BLaER1 (cell line): ENCODE data around the gene LAMTOR2.

Experiments used
- H3K27ac ChIP-seq: shearing (Covaris generic); formaldehyde crosslinking; 2 replicates; pipeline ENCODE4 v1.8.1; 2022
- H3K27me3 ChIP-seq: shearing (Covaris generic); formaldehyde crosslinking; 2 replicates; pipeline ENCODE4 v1.8.1; 2022
- H3K36me3 ChIP-seq: shearing (Covaris generic); formaldehyde crosslinking; 2 replicates; pipeline ENCODE4 v1.8.1; 2022
- H3K4me1 ChIP-seq: shearing (Covaris generic); formaldehyde crosslinking; 2 replicates; pipeline ENCODE4 v1.8.1; 2022
- H3K4me2 ChIP-seq: shearing (Covaris generic); formaldehyde crosslinking; 2 replicates; pipeline ENCODE4 v1.8.1; 2022
- H3K4me3 ChIP-seq: shearing (Covaris generic); formaldehyde crosslinking; 2 replicates; pipeline ENCODE4 v1.8.1; 2022
- H3K9ac ChIP-seq: shearing (Covaris generic); formaldehyde crosslinking; 2 replicates; pipeline ENCODE4 v1.8.1; 2022
- H3K9me3 ChIP-seq: shearing (Covaris generic); formaldehyde crosslinking; 2 replicates; pipeline ENCODE4 v1.8.1; 2022
- H4K20me1 ChIP-seq: shearing (Covaris generic); formaldehyde crosslinking; 2 replicates; pipeline ENCODE4 v1.8.1; 2022
- Cebpa-rat ChIP-seq: shearing (Covaris generic); IDR thresholded peaks from 2 replicates; pipeline ENCODE4 v1.8.1; 2022

Gene LAMTOR2

GRCh38 chr1:156091610-156092009, 37.0 kb downstream of the LAMTOR2 start:
- Histone ChIP-seq H3K27me3 (no peaks in the 10 kb centered on the region), H3K9ac (no peak overlapping the region), H3K4me3 (no peak overlapping the region), H4K20me1 (peaks cover 63% of the 10 kb centered on the region), H3K9me3 (no peaks in the 10 kb centered on the region), H3K4me2 (no peak overlapping the region), H3K36me3 (no peaks in the 10 kb centered on the region), H3K4me1 (peaks cover 45% of the 10 kb centered on the region), H3K27ac (no peak overlapping the region)
- no peak for TF ChIP-seq Cebpa-rat

- 0 out of 2 replicates have a peak, but pooled peaks have one; percentile 28 for TF ChIP-seq Cebpa-rat
- H3K27me3 ChIP-seq, result peaks cover 10% of the 10 kb centered on the region; the same call in 1 of the 2 replicates
- H3K36me3 ChIP-seq, result no peaks in the 10 kb centered on the region
- H3K27ac ChIP-seq, result no peak overlapping the region
- peaks cover 84% of the 10 kb centered on the region for H4K20me1 ChIP-seq
- H3K9ac ChIP-seq, result no peak overlapping the region
- H3K4me1 ChIP-seq, result peaks cover 30% of the 10 kb centered on the region
- no peak overlapping the region for H3K4me3 ChIP-seq
- H3K4me2 ChIP-seq, result peak overlapping the region; percentile 77
- no peaks in the 10 kb centered on the region for H3K9me3 ChIP-seq
Observed at GRCh38 chr1:156095906-156096508, 41.4 kb downstream of the LAMTOR2 start.

- Histone ChIP-seq H3K9ac (no peak overlapping the region), H3K4me1 (peaks cover 33% of the 10 kb centered on the region), H3K4me3 (no peak overlapping the region), H3K27me3 (peaks cover 10% of the 10 kb centered on the region; the same call in 1 of the 2 replicates), H3K9me3 (no peaks in the 10 kb centered on the region), H3K36me3 (no peaks in the 10 kb centered on the region), H3K27ac (no peak overlapping the region; the same call in 1 of the 2 replicates), H3K4me2 (peak overlapping the region; percentile 77), H4K20me1 (peaks cover 82% of the 10 kb centered on the region)
- TF ChIP-seq Cebpa-rat, result no peak
Observed at GRCh38 chr1:156096640-156097391, 42.2 kb downstream of the LAMTOR2 start.

GRCh38 chr1:156097499-156098178, 43.1 kb downstream of the LAMTOR2 start:
- Histone ChIP-seq H3K4me1 (peaks cover 41% of the 10 kb centered on the region), H3K27me3 (peaks cover 10% of the 10 kb centered on the region; the same call in 1 of the 2 replicates), H3K27ac (no peak overlapping the region), H3K9me3 (no peaks in the 10 kb centered on the region), H3K36me3 (no peaks in the 10 kb centered on the region), H3K4me3 (no peak overlapping the region), H3K9ac (no peak overlapping the region; the same call in 1 of the 2 replicates), H4K20me1 (peaks cover 81% of the 10 kb centered on the region), H3K4me2 (peak overlapping the region; percentile 77)
- no peak for TF ChIP-seq Cebpa-rat

GRCh38 chr1:156098784-156099183, 44.2 kb downstream of the LAMTOR2 start:
- Histone ChIP-seq H3K36me3 (no peaks in the 10 kb centered on the region), H3K9ac (no peak overlapping the region), H3K27me3 (peaks cover 10% of the 10 kb centered on the region; the same call in 1 of the 2 replicates), H3K9me3 (no peaks in the 10 kb centered on the region), H4K20me1 (peaks cover 70% of the 10 kb centered on the region), H3K27ac (no peak overlapping the region), H3K4me3 (no peak overlapping the region), H3K4me1 (peaks cover 52% of the 10 kb centered on the region), H3K4me2 (peak overlapping the region; percentile 16; the same call in 1 of the 2 replicates)
- TF ChIP-seq Cebpa-rat, result no peak

GRCh38 chr1:156099282-156099681, 44.7 kb downstream of the LAMTOR2 start:
- H3K9ac ChIP-seq, result no peak overlapping the region
- H3K4me1 ChIP-seq, result peaks cover 57% of the 10 kb centered on the region
- TF ChIP-seq Cebpa-rat, result no peak

GRCh38 chr1:156100205-156100995, 45.8 kb downstream of the LAMTOR2 start:
- H3K27ac ChIP-seq, result no peak overlapping the region
- peaks cover 54% of the 10 kb centered on the region for H4K20me1 ChIP-seq
- TF ChIP-seq Cebpa-rat, result no peak
- no peaks in the 10 kb centered on the region for H3K36me3 ChIP-seq
- H3K27me3 ChIP-seq, result peaks cover 10% of the 10 kb centered on the region; the same call in 1 of the 2 replicates
- no peak overlapping the region for H3K4me2 ChIP-seq
- no peak overlapping the region for H3K4me3 ChIP-seq
- H3K9ac ChIP-seq, result no peak overlapping the region
- peaks cover 67% of the 10 kb centered on the region for H3K4me1 ChIP-seq
- H3K9me3 ChIP-seq, result no peaks in the 10 kb centered on the region

More at GRCh38 chr1:156099282-156099681, 44.7 kb downstream of the LAMTOR2 start:
- peaks cover 65% of the 10 kb centered on the region for H4K20me1 ChIP-seq
- no peak overlapping the region for H3K27ac ChIP-seq
- no peak overlapping the region for H3K4me3 ChIP-seq
- peaks cover 10% of the 10 kb centered on the region; the same call in 1 of the 2 replicates for H3K27me3 ChIP-seq
- no peaks in the 10 kb centered on the region for H3K9me3 ChIP-seq
- H3K36me3 ChIP-seq, result no peaks in the 10 kb centered on the region
- peak overlapping the region; percentile 16; the same call in 1 of the 2 replicates for H3K4me2 ChIP-seq

GRCh38 chr1:156101880-156102279, 47.3 kb downstream of the LAMTOR2 start:
- Histone ChIP-seq H3K4me3 (no peak overlapping the region), H3K27me3 (peaks cover 10% of the 10 kb centered on the region; the same call in 1 of the 2 replicates), H4K20me1 (peaks cover 39% of the 10 kb centered on the region), H3K36me3 (no peaks in the 10 kb centered on the region), H3K4me1 (peaks cover 64% of the 10 kb centered on the region), H3K27ac (no peak overlapping the region), H3K9me3 (no peaks in the 10 kb centered on the region), H3K9ac (no peak overlapping the region), H3K4me2 (peak overlapping the region; percentile 90; the same call in 1 of the 2 replicates)
- TF ChIP-seq Cebpa-rat, result no peak
